ENCODE measurements around the gene RAB27A.
"Not testable (repeated sequence)": the region's sequence is repeated elsewhere in the genome, so short reads cannot be mapped to it uniquely, and the experiment has no call there.

The RAB27A gene

DNA sequence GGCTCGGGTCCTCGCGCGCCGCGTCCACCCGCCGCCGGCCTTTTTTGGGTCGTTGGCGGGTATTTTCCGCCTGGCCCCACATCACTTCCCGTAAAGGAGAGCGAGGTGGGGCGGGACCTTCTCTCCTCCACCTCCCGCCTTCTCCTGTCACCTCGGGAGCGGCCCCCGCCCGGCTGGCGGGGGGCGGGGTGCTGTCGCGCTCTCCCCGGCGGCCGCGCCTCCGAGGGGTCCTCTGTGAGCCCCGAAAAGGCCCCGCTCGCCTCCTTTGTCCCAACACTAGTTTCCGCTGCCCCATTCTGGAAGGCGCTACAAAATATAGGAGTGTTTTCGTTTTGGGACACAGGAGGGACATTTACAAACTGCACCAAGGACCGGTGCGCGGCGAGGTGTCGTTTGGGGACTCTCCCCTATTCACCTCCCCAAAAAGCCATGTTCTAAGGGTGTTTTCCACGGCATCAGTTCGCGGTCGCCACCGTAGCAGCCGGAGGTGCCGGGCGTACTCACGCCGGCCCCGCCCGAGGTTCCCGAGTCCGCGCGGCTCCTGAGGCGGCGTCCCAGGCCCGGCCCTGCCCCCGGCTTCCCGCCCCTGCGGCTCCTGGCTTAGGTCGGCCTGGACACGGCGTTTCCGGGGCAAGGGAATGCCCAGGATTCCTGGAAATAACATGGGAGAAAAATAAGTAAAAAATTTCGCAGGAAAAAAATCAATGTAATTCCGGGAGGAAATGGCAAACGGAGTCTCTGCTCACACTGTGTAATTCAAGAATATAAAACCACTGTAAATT is at the start of gene RAB27A:
TSS of gene RAB27A (minus strand) at position 68 of the 782 bp plus-strand sequence. CDS start 54,879 bp downstream, outside the sequence.
- H3K9me3 ChIP-seq (ENCODE audit: low read length) = no peaks in the 10 kb centered on the region
- no peaks in the 10 kb centered on the region for H3K27me3 ChIP-seq (ENCODE audit: insufficient read depth, low read length)
- H3K4me1 ChIP-seq (ENCODE audit: insufficient read depth, low read length) = peaks cover 12% of the 10 kb centered on the region
- H2AFZ ChIP-seq (ENCODE audit: low read depth, low read length) = peak within 1 kb of the TSS; percentile 100
- H3K4me3 ChIP-seq (ENCODE audit: low read length) = peak within 1 kb of the TSS; percentile 75
- H3K36me3 ChIP-seq (ENCODE audit: insufficient read depth, low read length) = no peaks in the 10 kb centered on the region

GRCh38 chr15:55337160-55337559 is 47.5 kb upstream of the RAB27A start:
- H2AFZ ChIP-seq (ENCODE audit: low read depth, low read length) = no peak overlapping the region
- H3K9me3 ChIP-seq (ENCODE audit: low read length) = no peaks in the 10 kb centered on the region
- no peak overlapping the region for H3K4me3 ChIP-seq (ENCODE audit: low read length)
- no peaks in the 10 kb centered on the region for H3K36me3 ChIP-seq (ENCODE audit: insufficient read depth, low read length)
- H3K4me1 ChIP-seq (ENCODE audit: insufficient read depth, low read length) = no peaks in the 10 kb centered on the region
- no peaks in the 10 kb centered on the region for H3K27me3 ChIP-seq (ENCODE audit: insufficient read depth, low read length)

- Histone ChIP-seq H3K36me3 (ENCODE audit: insufficient read depth, low read length) (no peaks in the 10 kb centered on the region), H3K4me1 (ENCODE audit: insufficient read depth, low read length) (no peaks in the 10 kb centered on the region), H3K9me3 (ENCODE audit: low read length) (no peaks in the 10 kb centered on the region), H2AFZ (ENCODE audit: low read depth, low read length) (no peak overlapping the region), H3K27me3 (ENCODE audit: insufficient read depth, low read length) (no peaks in the 10 kb centered on the region), H3K4me3 (ENCODE audit: low read length) (no peak overlapping the region)
These were observed 45.4 kb upstream of the RAB27A start for GRCh38 chr15:55334997-55335396.

- no peaks in the 10 kb centered on the region for H3K27me3 ChIP-seq (ENCODE audit: insufficient read depth, low read length)
These were observed 44.8 kb upstream of the RAB27A start for GRCh38 chr15:55334371-55334770.

DNA sequence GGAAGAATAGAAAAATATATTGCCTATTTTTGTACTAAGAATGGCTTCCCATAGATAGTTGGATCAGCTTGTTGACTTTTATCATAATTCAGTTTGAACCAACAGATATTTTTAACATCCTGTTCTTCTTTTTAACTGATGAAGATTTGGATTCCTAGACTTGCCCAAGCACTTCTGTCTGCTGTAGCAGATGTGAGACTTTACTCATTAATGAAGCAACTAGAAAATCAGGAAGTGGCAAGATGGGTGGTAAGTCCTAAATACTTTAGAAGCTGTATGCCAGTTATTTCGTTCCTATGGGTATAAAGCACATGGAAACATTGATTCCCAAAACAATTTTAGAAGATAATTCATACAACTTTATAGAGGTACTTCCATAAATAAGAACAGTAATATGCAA is 37.8 kb upstream of the RAB27A start:
- no peaks in the 10 kb centered on the region for H3K27me3 ChIP-seq (ENCODE audit: insufficient read depth, low read length)
- H3K4me3 ChIP-seq (ENCODE audit: low read length) = no peak overlapping the region
- H2AFZ ChIP-seq (ENCODE audit: low read depth, low read length) = no peak overlapping the region
- H3K4me1 ChIP-seq (ENCODE audit: insufficient read depth, low read length) = no peaks in the 10 kb centered on the region
- no peaks in the 10 kb centered on the region for H3K36me3 ChIP-seq (ENCODE audit: insufficient read depth, low read length)
- no peaks in the 10 kb centered on the region for H3K9me3 ChIP-seq (ENCODE audit: low read length)

More at GRCh38 chr15:55334371-55334770, 44.8 kb upstream of the RAB27A start:
- no peaks in the 10 kb centered on the region for H3K4me1 ChIP-seq (ENCODE audit: insufficient read depth, low read length)
- no peaks in the 10 kb centered on the region for H3K36me3 ChIP-seq (ENCODE audit: insufficient read depth, low read length)
- no peak overlapping the region for H3K4me3 ChIP-seq (ENCODE audit: low read length)
- no peak overlapping the region for H2AFZ ChIP-seq (ENCODE audit: low read depth, low read length)
- H3K9me3 ChIP-seq (ENCODE audit: low read length) = no peaks in the 10 kb centered on the region

- no peak overlapping the region for H3K4me3 ChIP-seq (ENCODE audit: low read length)
- no peak overlapping the region for H2AFZ ChIP-seq (ENCODE audit: low read depth, low read length)
- peaks cover 2% of the 10 kb centered on the region for H3K4me1 ChIP-seq (ENCODE audit: insufficient read depth, low read length)
- H3K27me3 ChIP-seq (ENCODE audit: insufficient read depth, low read length) = no peaks in the 10 kb centered on the region
- no peaks in the 10 kb centered on the region for H3K36me3 ChIP-seq (ENCODE audit: insufficient read depth, low read length)
- H3K9me3 ChIP-seq (ENCODE audit: low read length) = no peaks in the 10 kb centered on the region
These were observed 32.9 kb upstream of the RAB27A start for GRCh38 chr15:55322467-55322866.

DNA sequence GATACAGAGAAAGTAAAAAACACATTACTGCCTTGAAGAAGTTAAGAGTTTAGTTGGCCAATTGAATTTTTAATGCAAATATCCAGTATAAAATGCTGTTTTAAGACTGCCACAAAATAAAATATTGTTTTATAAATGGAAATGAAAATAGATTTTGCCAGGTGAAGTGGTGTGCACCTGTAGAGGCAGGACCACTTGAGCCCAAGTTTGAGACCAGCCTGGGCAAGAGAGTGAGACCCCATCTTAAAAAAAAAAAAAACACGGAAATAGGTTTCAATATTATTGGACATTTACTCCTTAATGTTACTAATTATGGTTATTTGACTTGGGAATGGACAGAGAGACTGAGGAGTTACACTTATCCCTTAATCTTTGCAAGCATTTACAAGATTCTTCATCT is 31.4 kb upstream of the RAB27A start:
- Histone ChIP-seq H3K4me1 (ENCODE audit: insufficient read depth, low read length) (peaks cover 2% of the 10 kb centered on the region), H3K27me3 (ENCODE audit: insufficient read depth, low read length) (no peaks in the 10 kb centered on the region), H3K4me3 (ENCODE audit: low read length) (no peak overlapping the region), H3K36me3 (ENCODE audit: insufficient read depth, low read length) (no peaks in the 10 kb centered on the region), H2AFZ (ENCODE audit: low read depth, low read length) (no peak overlapping the region), H3K9me3 (ENCODE audit: low read length) (no peaks in the 10 kb centered on the region)

DNA sequence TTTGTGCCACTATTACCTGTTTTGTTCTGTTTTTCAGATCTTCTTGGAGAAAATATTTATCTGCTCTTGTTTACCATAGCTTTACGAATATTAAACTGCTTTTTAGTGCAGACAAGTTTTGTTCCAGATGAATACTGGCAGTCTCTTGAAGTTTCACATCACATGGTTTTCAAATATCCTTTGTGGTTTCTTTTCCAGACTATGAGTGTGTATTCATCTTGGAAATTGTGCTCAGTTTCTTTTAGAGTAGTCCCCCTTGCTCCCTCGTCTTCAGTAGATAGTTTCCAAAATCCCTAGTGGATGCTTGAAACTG is 30.6 kb upstream of the RAB27A start:
- Histone ChIP-seq H3K9me3 (ENCODE audit: low read length) (no peaks in the 10 kb centered on the region), H2AFZ (ENCODE audit: low read depth, low read length) (no peak overlapping the region), H3K4me3 (ENCODE audit: low read length) (no peak overlapping the region), H3K27me3 (ENCODE audit: insufficient read depth, low read length) (no peaks in the 10 kb centered on the region), H3K4me1 (ENCODE audit: insufficient read depth, low read length) (peaks cover 2% of the 10 kb centered on the region), H3K36me3 (ENCODE audit: insufficient read depth, low read length) (no peaks in the 10 kb centered on the region)

- Histone ChIP-seq H3K4me1 (ENCODE audit: insufficient read depth, low read length) (peaks cover 2% of the 10 kb centered on the region), H3K36me3 (ENCODE audit: insufficient read depth, low read length) (no peaks in the 10 kb centered on the region), H2AFZ (ENCODE audit: low read depth, low read length) (peak overlapping the region; percentile 29), H3K9me3 (ENCODE audit: low read length) (no peaks in the 10 kb centered on the region), H3K27me3 (ENCODE audit: insufficient read depth, low read length) (no peaks in the 10 kb centered on the region), H3K4me3 (ENCODE audit: low read length) (peak overlapping the region; percentile 62)
These were observed 30.1 kb upstream of the RAB27A start for GRCh38 chr15:55319537-55320237.

GRCh38 chr15:55318588-55319494 is 29.2 kb upstream of the RAB27A start, which contains the start of the genes PIGB and PIGBOS1:
Gene PIGB, plus strand, starts transcription at chr15:55319222. Its CDS starts 29 bp downstream, at chr15:55319251.
Gene PIGBOS1, minus strand, starts transcription at chr15:55319123. Its CDS starts 1,331 bp downstream, at chr15:55317792.
- peak within 1 kb of the TSS; percentile 29 for H2AFZ ChIP-seq (ENCODE audit: low read depth, low read length)
- no peaks in the 10 kb centered on the region for H3K36me3 ChIP-seq (ENCODE audit: insufficient read depth, low read length)
- H3K9me3 ChIP-seq (ENCODE audit: low read length) = no peaks in the 10 kb centered on the region
- H3K27me3 ChIP-seq (ENCODE audit: insufficient read depth, low read length) = no peaks in the 10 kb centered on the region
- peaks cover 2% of the 10 kb centered on the region for H3K4me1 ChIP-seq (ENCODE audit: insufficient read depth, low read length)
- peak within 1 kb of the TSS; percentile 62 for H3K4me3 ChIP-seq (ENCODE audit: low read length)

DNA sequence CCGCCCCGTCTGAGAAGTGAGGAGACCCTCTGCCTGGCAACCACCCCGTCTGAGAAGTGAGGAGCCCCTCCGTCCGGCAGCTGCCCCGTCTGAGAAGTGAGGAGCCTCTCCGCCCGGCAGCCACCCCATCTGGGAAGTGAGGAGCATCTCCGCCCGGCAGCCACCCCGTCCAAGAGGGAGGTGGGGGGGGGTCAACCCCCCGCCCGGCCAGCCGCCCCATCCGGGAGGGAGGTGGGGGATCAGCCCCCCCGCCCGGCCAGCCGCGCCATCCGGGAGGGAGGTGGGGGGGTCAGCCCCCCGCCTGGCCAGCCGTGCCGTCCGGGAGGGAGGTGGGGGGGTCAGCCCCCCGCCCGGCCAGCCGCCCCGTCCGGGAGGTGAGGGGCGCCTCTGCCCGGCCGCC is 13.2 kb upstream of the RAB27A start:
- not testable (repeated sequence) for H3K27me3 ChIP-seq (ENCODE audit: insufficient read depth, low read length); H3K9me3 ChIP-seq (ENCODE audit: low read length); H3K4me1 ChIP-seq (ENCODE audit: insufficient read depth, low read length); H3K4me3 ChIP-seq (ENCODE audit: low read length); H3K36me3 ChIP-seq (ENCODE audit: insufficient read depth, low read length); H2AFZ ChIP-seq (ENCODE audit: low read depth, low read length)

DNA sequence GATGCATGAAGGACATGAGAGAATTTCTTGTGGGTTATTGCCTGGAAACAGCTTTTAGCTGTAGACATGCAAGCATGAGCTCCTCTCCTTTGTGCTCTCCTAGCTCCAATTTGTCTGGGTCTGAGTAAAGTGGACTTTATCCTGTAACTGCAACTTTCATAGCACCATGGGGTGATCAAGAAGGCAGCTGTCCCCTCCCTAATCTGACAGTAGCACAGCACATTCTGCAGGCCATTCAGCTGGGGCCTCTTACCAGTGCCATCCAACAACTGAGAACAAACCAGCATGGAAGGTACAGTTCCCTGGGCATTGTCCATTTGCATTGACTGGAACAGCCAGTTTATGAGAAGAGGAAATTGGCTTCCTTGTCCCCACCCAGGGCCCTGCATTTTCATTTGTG is 7.7 kb upstream of the RAB27A start:
- Histone ChIP-seq H3K9me3 (ENCODE audit: low read length) (peaks cover 2% of the 10 kb centered on the region), H3K4me3 (ENCODE audit: low read length) (no peak overlapping the region), H3K4me1 (ENCODE audit: insufficient read depth, low read length) (no peaks in the 10 kb centered on the region), H3K36me3 (ENCODE audit: insufficient read depth, low read length) (no peaks in the 10 kb centered on the region), H3K27me3 (ENCODE audit: insufficient read depth, low read length) (no peaks in the 10 kb centered on the region), H2AFZ (ENCODE audit: low read depth, low read length) (no peak overlapping the region)
